Activated CD8-positive, alpha-beta memory T cell treated with anti-CD3 and anti-CD28 coated beads, Interleukin-2, amount 50 U/mL, for 24 hours (primary cell): ENCODE data around the gene CFHR5.
"Not testable (repeated sequence)": the region's sequence is repeated elsewhere in the genome, so short reads cannot be mapped to it uniquely, and the experiment has no call there.

ENCODE experiments used
- DNase-seq: peaks from one replicate; pipeline ENCODE4 v3.0.0-alpha.2; 2020; ENCODE audit errors: extremely low read depth

CFHR5 gene

DNA sequence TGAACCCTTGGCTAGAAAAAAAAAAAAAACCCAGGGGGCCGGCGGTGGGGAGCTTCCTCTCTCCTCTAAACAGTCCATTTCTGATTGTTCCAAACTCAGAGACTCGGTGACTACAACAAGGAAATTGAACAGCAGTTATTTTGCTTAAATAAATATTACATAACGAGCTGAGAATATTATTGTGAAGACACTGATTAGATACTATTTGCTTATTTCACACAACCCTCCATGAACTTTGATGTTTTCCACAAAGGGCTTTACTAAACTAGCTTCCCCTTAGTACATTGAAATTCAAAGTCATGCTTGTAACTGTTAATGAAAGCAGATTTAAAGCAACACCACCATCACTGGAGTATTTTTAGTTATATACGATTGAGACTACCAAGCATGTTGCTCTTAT is at the start of gene CFHR5:
Gene CFHR5, plus strand, starts transcription at position 279 of the 400 bp plus-strand sequence. Its CDS starts 109 bp downstream, at position 388.
- no peak for DNase-seq

DNA sequence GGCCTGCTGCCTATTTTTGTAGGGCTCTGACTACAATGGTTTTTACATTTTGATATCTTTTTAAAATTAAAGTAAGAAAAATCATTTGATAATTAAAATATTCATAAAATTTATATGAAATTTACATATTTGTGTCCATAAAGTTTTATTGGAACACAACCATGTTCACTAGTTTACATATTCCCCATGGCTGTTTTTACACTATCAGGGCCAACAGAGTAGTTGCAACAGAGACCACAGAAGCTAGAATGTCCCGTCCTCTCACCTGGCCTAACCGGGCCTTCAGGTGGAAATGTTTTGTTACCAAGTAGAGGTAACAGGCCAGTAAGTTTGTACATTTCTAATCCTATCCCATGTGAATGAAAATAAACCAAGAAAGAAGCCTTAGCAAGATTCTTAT is 44.5 kb upstream of the CFHR5 start:
- not testable (repeated sequence) for DNase-seq

DNA sequence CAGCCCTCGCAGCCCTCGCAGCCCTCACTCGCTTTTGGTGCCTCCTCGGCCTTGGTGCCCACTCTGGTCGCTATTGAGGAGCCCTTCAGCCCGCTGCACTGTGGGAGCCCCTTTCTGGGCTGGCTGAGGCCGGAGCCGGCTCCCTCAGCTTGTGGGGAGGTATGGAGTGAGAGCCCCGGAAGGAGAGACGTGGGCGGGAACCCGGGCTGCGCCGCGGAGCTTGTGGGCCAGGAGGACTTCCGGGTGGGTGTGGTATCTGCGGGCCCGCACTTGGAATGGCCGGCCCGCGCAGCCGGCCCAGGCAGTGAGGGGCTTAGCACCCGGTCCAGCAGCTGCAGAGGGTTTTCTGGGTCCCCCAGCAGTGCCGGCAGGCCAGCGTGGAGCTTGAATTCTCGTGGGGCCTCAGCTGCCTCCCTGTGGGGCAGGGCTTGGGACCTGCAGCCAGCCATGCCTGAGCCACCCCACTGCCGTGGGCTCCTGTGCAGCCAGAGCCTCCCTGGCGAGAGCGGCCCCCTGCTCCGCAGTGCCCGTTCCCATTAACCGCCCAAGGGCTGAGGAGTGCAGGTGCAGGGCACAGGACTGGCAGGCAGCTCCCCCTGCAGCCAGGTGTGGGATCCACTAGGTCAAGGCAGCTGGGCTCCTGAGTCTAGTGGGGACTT is 43.7 kb upstream of the CFHR5 start:
- DNase-seq = no peak

DNA sequence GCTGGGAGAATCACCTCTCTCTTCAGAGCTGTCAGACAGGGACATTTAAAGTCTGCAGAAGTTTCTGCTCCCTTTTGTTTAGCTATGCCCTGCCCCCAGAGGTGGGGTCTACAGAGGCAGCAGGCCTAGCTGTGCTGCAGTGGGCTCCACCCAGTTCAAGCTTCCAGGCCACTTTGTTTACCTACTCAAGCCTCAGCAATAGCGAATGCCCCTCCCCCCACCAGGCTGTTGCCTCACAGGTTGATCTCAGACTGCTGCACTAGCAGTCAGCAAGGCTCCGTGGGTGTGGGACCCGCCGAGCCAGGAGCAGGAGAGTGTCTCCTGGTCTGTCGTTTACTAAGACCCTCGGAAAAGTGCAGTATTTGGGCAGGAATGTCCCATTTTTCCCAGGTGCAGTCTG is 35.9 kb upstream of the CFHR5 start:
- not testable (repeated sequence) for DNase-seq

DNA sequence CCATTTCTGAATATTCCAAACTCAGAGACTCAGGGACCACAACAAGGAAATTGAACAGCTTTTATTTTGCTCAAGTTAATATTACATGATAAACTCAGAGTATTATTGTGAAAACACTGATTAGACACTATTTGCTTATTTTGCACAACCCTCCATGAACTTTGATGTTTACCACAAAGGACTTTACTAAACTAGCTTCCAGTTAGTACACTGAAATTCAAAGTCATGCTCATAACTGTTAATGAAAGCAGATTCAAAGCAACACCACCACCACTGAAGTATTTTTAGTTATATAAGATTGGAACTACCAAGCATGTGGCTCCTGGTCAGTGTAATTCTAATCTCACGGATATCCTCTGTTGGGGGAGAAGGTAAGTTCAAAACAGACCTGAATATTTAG is 33.8 kb upstream of the CFHR5 start, which contains the start of gene CFHR2:
Gene CFHR2, plus strand, starts transcription at position 171 of the 400 bp plus-strand sequence. Its CDS starts 143 bp downstream, at position 314.
- not testable (repeated sequence) for DNase-seq

DNA sequence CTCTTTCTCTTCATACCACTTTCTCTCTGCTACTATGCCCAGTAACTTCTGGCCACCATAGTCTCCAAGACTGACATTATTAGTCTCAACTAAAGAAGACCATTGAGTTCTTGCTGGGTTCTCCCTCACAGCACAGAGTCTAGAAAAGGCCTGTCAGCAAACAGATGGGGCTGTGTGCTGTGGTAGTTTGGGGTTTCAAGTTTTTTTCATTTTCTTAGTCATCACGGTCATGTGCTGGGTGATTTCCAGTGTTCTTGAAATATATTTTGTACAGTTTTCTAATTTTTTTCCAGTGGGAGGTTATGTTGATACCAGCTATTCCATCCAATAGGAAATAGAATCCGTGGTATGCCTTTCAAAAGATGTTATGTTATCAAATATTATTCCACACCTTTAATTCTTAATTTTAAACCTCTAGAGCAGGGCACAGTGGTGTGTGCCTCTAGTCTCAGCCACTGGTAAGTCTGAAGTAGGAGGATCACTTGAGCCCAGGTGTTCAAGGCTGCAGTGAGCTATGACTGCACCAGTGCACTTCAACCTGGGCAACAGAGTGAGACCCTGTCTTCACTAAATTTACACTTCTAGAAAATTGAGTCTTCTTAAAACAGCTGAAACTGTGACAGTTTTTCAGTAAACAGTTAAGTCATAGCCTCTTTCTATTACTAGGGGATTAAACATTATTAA is 25.5 kb upstream of the CFHR5 start:
- no peak for DNase-seq

DNA sequence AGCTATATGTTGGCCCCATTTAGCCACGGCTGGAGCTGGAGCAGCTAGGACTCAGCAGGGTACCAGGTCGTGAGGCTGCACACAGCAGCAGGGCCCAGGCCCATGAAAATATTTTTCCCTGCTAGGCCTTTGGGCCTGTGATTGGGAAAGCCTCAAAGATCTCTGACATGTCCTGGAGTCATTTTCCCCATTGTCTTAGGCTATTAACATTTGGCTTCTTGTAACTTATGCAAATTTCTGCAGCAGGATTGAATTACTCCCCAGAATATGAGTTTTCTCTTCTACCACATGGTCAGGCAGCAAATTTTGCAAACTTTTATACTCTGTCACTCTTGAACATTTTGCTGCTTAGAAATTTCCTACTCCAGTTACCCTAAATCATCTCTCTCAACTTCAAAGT is 22.6 kb upstream of the CFHR5 start:
- no peak for DNase-seq

DNA sequence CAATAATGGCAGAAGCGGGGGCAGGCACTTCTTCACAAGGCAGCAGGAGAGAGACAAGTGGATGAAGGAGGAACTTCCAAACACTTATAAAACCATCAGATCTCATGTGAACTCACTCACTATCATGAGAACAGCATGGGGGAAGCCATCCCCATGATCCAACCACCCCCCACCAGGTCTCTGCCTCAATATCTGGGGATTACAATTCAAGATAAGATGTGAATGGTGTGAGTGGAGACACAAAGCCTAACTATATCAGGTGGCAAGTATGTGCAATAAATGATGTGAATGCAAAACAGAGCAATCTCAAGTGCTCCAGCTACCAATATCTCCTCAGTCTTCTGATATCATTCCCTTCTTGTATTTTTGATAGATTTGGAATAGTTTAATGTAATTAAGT is 21.4 kb upstream of the CFHR5 start:
- no peak for DNase-seq

DNA sequence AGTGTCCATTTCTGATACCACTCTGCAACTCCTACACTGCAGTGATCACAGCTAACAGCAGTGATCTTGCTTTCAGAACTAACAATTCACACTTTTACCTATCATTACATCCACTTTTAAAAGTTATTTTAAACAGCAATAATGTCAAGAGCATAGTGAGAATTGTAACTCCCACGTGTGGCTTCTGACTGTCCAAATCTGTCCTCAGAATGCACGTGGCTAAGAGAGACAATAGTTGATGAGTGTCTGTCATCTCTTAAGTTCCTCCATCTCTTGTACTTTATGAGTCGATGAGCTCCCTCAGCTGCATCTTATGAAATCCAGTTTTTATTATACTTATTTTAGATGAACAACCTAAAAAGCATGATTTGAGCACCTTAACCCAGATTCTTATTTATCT is 16.5 kb upstream of the CFHR5 start:
- no peak for DNase-seq

DNA sequence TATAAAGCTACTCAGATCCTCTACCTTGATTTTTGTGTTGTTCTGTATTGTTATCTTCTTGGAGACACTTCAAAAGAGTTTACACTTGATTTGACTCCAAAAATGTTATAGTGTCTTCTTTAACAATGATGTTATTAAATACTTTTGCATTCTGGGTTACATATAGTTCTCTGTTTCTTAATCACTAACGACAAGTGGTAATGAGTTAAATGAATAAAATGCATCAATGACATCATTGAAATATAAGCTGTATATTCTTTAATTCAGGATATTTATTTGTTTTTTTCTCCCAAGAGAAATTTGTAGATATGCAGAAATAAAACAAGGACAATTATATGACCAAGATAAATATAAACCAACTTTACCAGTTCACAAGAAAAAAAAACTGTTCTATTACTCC is 7.2 kb upstream of the CFHR5 start:
- DNase-seq = no peak

DNA sequence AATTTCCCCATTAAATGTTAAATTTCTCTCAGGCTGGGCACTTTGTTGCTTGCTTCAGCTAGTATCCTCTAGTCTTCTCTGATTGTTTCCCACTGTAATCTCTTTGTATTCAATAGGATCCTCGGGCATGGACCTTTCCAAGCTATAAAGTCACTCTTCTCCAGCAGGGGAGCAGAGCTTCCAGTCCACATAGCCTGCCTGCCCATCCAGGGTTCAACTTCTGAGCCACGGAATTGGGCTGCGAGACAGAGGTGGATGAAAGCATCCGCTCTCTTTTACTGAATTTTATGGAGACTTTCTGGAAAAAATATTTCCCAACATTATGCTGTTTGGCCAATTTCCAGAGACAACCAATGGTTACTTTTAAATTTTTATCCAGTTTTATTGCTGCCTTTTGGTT is 1.1 kb upstream of the CFHR5 start:
- DNase-seq = no peak

DNA sequence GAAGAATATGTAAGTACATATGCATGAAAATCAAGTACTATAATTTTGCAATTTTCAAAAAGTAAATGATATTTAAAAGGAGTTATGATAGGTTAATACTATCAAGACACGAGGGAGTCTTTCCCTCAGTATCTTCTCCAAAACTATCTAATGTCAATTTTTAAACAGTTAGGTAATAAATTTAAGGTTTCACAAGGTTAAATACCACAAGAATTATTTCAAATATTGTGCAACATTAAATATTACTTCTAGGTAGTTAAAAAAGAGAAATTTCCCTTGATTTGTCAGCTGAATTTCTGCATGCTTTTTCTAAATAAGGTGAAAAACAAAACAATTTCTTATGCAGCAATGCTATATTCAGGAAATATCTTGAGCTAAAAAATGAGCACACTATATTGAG is 3.5 kb downstream of the CFHR5 start:
- no peak for DNase-seq

DNA sequence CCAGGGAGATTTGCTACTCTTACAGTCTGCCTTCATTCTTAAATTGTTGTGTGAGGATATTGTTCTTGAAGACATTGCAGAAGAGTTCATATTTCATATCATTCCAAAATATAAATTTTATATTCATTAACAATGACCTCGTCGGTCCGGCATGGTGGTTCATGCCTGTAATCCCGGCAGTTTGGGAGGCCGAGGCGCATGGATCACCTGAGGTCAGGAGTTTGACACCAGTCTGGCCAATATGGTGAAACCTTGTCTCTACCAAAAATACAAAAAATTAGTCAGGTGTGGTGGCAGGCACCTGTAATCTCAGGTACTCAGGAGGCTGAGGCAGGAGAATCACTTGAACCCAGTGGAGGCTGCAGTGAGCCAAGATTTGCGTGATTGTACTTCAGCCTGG is 4.9 kb downstream of the CFHR5 start:
- DNase-seq = not testable (repeated sequence)

DNA sequence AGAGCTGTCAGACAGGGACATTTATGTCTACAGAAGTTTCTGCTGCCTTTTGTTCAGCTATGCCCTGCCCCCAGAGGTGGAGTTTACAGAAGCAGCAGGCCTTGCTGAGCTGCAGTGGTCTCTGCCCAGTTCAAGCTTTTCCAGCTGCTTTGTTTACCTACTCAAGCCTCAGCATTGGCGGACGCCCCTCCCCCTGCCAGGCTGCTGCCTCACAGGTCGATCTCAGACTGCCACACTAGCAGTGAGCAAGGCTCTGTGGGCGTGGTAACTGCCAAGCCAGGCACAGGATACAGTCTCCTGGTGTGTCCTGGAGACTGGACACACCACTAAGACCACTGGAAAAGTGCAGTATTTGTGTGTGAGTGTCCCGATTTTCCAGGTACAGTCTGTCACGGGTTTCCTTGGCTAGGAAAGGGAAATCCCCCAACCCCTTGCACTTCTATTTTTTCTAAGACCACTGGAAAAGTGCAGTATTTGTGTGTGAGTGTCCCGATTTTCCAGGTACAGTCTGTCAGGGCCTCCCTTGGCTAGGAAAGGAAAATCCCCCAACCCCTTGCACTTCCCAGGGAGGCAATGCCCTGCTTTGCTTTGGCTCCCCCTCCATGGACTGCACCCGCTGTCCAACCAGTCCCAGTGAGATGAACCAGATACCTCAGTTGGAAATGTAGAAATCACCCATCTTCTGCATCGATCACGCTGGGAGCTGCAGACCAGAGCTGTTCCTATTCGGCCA is 14.7 kb downstream of the CFHR5 start:
- not testable (repeated sequence) for DNase-seq

DNA sequence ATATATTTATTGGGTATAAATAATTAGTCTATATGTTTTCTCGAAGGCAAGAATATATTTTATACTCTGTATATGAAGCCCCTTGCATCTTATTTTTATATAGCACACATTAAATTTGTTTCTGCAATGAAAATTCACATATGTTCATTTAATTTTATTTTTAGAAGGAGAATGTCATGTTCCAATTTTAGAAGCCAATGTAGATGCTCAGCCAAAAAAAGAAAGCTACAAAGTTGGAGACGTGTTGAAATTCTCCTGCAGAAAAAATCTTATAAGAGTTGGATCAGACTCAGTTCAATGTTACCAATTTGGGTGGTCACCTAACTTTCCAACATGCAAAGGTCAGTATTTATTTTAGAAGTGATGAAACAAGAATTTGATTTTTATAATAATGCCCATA is 16.6 kb downstream of the CFHR5 start:
- DNase-seq = no peak

DNA sequence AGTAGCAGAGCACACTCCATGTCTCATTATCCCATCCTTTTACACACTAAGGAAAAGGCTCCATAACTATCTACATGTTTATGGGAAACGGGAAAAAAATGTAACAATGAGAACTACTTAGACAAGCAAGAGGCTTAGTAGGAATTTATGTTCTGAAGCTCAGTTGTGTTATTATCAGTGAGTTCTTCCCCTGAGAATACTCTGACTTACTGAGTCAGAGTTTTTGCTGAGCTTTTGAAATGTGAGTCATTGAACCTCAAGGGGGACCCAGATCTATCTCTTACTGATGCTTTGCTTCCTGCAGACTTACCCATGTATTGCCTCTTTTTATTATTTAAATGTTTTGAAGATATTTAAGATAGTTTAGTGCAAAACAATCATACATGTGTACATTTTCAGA is 20.1 kb downstream of the CFHR5 start:
- no peak for DNase-seq

DNA sequence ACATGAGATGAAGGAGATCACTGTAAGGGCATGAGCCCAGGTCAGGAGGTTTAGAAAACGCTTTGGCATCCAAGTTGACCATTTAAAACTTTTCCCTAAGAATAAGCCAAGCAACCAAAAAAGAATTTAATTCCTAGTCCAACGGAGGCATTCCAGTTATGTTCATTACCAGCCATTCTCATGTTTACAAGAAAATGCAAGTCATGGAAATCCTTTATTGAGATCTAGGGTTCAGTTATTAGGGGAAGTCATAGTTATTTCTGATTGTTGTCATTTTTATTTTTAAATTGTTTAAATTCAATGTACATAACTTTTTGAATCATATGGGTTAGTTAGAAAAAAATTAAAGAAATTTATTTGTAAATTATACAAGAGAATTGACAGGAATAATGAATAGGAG is 24.5 kb downstream of the CFHR5 start:
- no peak for DNase-seq

DNA sequence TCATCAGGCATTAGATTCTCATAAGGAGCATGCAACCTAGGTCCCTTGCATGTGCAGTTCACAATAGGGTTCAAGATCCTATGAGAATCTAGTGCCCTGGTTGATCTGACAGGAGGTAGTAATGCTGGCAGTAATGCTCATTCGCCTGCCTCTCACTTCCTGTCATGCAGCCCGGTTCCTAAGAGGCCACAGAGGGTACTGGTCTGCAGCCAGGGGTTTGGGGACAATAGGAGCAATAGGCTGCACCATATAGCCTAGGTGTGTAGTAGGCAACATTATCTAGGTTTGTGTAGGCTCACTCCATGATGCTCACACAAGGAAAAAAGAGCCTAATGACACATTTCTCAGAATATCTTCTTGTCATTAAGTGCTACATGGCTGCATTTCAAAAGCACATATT is 25.8 kb downstream of the CFHR5 start:
- DNase-seq = no peak

DNA sequence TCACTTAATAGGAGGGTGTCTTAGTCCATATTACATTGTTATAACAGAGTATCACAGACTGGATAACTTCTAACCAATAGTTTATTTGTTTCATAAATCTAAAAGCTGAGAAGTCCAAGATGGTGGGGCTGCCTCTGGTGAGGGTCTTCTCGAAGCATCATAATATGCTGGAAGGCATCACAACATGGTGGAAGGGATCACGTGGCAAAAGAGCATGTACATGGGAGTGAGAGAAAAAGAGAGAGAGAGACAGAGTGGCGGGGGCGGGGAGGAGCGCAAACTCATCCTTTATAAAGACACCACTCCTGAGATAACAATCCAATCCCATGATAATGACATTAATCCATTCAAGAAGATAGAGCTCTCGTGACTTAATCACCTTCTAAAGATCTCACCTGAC is 31.5 kb downstream of the CFHR5 start:
- DNase-seq = no peak

DNA sequence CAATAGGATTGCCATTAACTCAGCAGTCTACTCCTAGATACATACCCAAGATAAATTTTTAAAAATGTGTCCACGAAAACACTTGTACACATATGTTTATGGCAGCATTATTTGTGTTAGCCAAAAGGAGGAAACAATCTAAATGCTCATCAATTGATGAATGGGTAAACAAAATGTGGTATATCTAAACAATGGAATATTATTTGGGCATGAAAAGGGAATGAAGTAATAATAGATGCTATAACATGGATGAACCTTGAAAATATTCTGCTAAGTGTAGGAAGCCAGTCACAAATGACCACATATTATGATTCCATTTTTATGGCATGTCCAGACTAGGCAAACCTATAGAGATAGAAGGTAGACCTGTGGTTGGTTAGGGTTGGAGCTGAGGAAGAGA is 34.3 kb downstream of the CFHR5 start:
- DNase-seq = no peak

DNA sequence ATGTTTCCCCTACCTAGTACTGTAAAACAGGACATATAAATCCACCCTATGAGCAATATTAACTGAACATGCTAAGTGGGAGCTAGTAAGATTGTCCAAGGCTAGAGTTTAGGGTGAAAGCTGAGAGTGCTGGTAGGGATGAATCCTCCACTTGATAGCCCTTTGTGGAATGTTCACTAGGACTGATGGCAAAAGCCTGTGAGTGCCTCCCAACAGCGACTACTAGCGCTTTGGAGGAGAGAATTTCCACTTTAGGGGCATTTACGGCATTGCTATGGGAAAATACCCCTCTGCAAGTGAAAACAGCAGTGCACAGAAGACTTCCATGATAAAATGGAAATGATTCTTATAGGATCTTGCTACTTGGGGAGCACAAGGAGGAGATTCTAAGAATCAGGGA is 35.9 kb downstream of the CFHR5 start:
- DNase-seq = no peak

DNA sequence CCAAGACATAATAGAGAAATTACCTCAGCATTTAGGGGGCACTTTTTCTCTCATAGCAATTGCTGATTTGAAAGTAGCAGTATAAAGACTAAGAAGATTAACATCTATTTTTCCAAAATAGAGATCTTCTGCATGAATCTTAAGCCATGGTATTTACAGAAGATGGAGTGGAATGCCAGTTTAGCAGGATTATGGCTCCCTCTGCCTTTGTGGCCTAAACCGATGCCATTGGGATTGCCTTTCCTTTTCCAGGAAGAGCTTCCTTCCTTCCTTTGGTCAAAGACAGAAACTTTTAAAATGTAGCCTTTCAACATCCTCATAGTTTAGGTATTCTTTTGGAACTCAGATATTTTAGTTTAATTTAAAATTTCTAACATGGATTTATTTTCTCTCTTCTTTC is 39.4 kb downstream of the CFHR5 start:
- DNase-seq = no peak

DNA sequence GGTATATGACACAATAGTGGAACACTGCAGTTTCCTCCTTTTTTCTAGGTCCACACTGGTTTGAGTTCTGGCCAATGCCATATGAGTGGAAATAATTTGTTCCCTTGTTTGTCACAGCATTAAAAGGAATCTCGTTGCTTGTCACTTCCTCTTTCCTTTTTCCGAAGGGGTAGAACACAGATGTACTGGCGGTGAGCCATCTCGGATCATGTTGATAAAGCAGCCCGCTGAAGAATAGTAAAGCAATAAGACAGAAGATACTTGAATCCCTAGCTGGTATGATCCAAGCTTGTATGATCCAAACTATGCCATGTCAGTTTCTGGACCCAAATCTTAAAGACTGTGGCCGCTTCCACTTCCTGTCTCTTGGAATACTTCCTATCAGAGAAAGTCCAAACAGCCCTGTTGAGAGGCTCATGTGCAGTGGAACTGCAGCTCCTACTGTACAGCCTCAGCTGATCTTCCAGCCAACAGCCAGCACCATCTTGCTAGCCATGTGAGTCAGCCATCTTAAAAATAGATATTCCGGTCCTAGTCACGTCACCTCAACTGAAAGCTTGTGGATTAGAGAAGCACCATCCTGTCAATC is 40.3 kb downstream of the CFHR5 start:
- DNase-seq = no peak
